ENCODE data around the gene CD96.

The CD96 gene

GRCh38 chr3:111700054-111700453 lies 158.1 kb downstream of the CD96 start:
- no peak overlapping the region for H3K27ac ChIP-seq
- TF ChIP-seq, protein P1, sequence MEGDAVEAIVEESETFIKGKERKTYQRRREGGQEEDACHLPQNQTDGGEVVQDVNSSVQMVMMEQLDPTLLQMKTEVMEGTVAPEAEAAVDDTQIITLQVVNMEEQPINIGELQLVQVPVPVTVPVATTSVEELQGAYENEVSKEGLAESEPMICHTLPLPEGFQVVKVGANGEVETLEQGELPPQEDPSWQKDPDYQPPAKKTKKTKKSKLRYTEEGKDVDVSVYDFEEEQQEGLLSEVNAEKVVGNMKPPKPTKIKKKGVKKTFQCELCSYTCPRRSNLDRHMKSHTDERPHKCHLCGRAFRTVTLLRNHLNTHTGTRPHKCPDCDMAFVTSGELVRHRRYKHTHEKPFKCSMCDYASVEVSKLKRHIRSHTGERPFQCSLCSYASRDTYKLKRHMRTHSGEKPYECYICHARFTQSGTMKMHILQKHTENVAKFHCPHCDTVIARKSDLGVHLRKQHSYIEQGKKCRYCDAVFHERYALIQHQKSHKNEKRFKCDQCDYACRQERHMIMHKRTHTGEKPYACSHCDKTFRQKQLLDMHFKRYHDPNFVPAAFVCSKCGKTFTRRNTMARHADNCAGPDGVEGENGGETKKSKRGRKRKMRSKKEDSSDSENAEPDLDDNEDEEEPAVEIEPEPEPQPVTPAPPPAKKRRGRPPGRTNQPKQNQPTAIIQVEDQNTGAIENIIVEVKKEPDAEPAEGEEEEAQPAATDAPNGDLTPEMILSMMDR (IDR thresholded peaks at IDR 0.05): no peak
- TF ChIP-seq ZFX (IDR thresholded peaks at IDR 0.05; ENCODE audit: borderline replicate concordance): no peak

DNA sequence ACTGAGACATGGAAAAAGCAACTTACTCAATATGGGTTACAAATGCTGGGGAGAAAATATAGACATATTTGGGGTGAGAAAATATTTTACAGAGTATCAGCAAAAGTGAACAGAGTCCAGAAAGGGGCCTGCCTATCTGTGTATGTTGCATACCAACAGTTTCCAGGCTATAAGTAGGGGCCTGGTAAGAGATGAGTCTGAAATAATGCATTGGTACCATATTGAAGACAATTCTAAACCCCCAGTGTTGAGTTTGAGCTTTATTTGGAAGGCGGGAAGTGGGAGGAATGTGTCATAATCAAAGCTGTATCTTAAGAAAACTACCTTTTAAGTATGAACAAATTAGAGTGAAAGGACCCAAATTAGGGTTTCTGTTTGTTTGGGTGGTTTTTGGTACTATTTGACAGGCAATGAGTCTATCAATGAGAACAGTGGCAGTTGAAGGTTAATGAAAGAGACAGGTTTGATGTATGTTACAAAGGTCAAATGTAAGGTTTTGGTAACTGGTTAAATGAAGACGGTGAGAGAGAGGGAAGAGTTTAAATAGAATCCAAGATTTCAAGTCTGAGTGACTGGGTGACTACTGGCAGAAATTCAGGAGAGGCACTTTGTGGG lies 159.4 kb downstream of the CD96 start:
- TF ChIP-seq ZFX (IDR thresholded peaks at IDR 0.05; ENCODE audit: borderline replicate concordance): no peak
- H3K27ac ChIP-seq: no peak overlapping the region

Data from 22Rv1 (cell line).